ENCODE results near the gene ARMC12. TPM values are rescaled to one million over a fixed set of nuclear protein-coding genes. Genes with fewer than 3 reads are reported as not detected.
A peak's percentile ranks its signal among the peaks of the same experiment; 100 is the strongest.
"Not testable (repeated sequence)": the region's sequence is repeated elsewhere in the genome, so short reads cannot be mapped to it uniquely, and the experiment has no call there.

The ARMC12 gene
- total and polyA plus RNA-seq, 12 donors: 0.29 to 44.7 (median 1.2) TPM; not detected in 1

- DNase-seq: no peak
- WGBS, 4 donors: 3 to 6% (median 5%) methylated on average over 9 to 15 of the region's 15 CpGs
- H3K4me1 ChIP-seq (replicated peaks in 1 of 2): peaks cover 60 to 75% of the 10 kb centered on the region in 2 donors
- no peaks in the 10 kb centered on the region for H3K27me3 ChIP-seq
- TF ChIP-seq POLR2A (IDR thresholded peaks at IDR 0.05) (no peak), CTCF (IDR thresholded peaks at IDR 0.05) (no peak)
- H3K9me3 ChIP-seq (replicated peaks in 1 of 3): no peaks in the 10 kb centered on the region
- peak overlapping the region in 4 of 5 donors; percentile 98 to 100 (median 98) for H3K27ac ChIP-seq
- intact Hi-C loops (cut with DNase I): loop anchor here (5.0 to 10.0 kb wide), 2 partner anchors 96 to 134 kb away; no protein-coding TSS in a partner anchor
- no peaks in the 10 kb centered on the region for H3K36me3 ChIP-seq (replicated peaks in 1 of 2)
- peak overlapping the region in 2 of 4 donors; percentile 71 to 86 for H3K4me3 ChIP-seq
Observed at GRCh38 chr6:35730745-35731413, 6.0 kb upstream of the ARMC12 start.

GRCh38 chr6:35731414-35731735 is 5.5 kb upstream of the ARMC12 start:
- DNase-seq: peak; percentile 94 to 99 (median 97)
- 0 to 1% (median 0%) methylated on average over 12 to 23 of the region's 23 CpGs; no CpG with 5 or more reads in 1 of the 4 donors for WGBS, 4 donors
- H3K4me1 ChIP-seq (replicated peaks in 1 of 2): peaks cover 55 to 75% of the 10 kb centered on the region in 2 donors

GRCh38 chr6:35731736-35732532 is 4.9 kb upstream of the ARMC12 start:
- Histone ChIP-seq H3K36me3 (replicated peaks in 1 of 2) (no peaks in the 10 kb centered on the region), H3K4me1 (replicated peaks in 1 of 2) (peaks cover 49 to 72% of the 10 kb centered on the region in 2 donors), H3K9me3 (replicated peaks in 1 of 3) (no peaks in the 10 kb centered on the region), H3K27ac (peak overlapping the region; percentile 97 to 100 (median 98)), H3K27me3 (no peaks in the 10 kb centered on the region), H3K4me3 (peak overlapping the region; percentile 30 to 86 (median 53))
- TF ChIP-seq POLR2A (IDR thresholded peaks at IDR 0.05): peak in 1 of 2 donors; percentile 78
- TF ChIP-seq CTCF (IDR thresholded peaks at IDR 0.05): peak in 2 of 6 experiments; percentile 9 to 14
- WGBS, 4 donors: 0 to 1% (median 0%) methylated on average over 2 to 61 of the region's 61 CpGs
- DNase-seq: peak; percentile 96 to 98 (median 97)
- intact Hi-C loops (cut with DNase I): loop anchor here (5.0 to 10.0 kb wide), 2 partner anchors 97 to 135 kb away; no protein-coding TSS in a partner anchor

More at GRCh38 chr6:35731414-35731735, 5.5 kb upstream of the ARMC12 start:
- no peaks in the 10 kb centered on the region for H3K27me3 ChIP-seq
- no peaks in the 10 kb centered on the region for H3K9me3 ChIP-seq (replicated peaks in 1 of 3)
- TF ChIP-seq CTCF (IDR thresholded peaks at IDR 0.05) (peak in 1 of 6 experiments; percentile 6), POLR2A (IDR thresholded peaks at IDR 0.05) (peak; percentile 64 to 80)
- peak overlapping the region; percentile 30 to 86 (median 53) for H3K4me3 ChIP-seq
- intact Hi-C loops (cut with DNase I): loop anchor here (5.0 to 10.0 kb wide), 2 partner anchors 97 to 134 kb away; no protein-coding TSS in a partner anchor
- no peaks in the 10 kb centered on the region for H3K36me3 ChIP-seq (replicated peaks in 1 of 2)
- peak overlapping the region; percentile 97 to 100 (median 98) for H3K27ac ChIP-seq

- TF ChIP-seq CTCF (IDR thresholded peaks at IDR 0.05): no peak
- Histone ChIP-seq H3K4me3 (no peak overlapping the region), H3K36me3 (replicated peaks in 1 of 2) (no peaks in the 10 kb centered on the region), H3K27ac (peak overlapping the region in 3 of 5 donors; percentile 98 to 100 (median 99)), H3K9me3 (replicated peaks in 1 of 3) (no peaks in the 10 kb centered on the region), H3K27me3 (no peaks in the 10 kb centered on the region), H3K4me1 (replicated peaks in 1 of 2) (peaks cover 35 to 56% of the 10 kb centered on the region in 2 donors)
- WGBS, 4 donors: 80 to 90% (median 80%) methylated on average over 8 of the region's 8 CpGs
- DNase-seq: no peak
- intact Hi-C loops (cut with DNase I): loop anchor here (5.0 to 10.0 kb wide), 2 partner anchors 99 to 136 kb away; no protein-coding TSS in a partner anchor
Observed at GRCh38 chr6:35733633-35734032, 3.2 kb upstream of the ARMC12 start.

GRCh38 chr6:35734319-35734718 is 2.5 kb upstream of the ARMC12 start:
- 92 to 97% (median 96%) methylated on average over 12 of the region's 12 CpGs for WGBS, 4 donors
- not testable (repeated sequence) for H3K9me3 ChIP-seq (replicated peaks in 1 of 3); H3K27me3 ChIP-seq; H3K4me3 ChIP-seq; H3K36me3 ChIP-seq (replicated peaks in 1 of 2); DNase-seq
- intact Hi-C loops (cut with DNase I): loop anchor here (5.0 to 10.0 kb wide), 2 partner anchors 100 to 137 kb away; no protein-coding TSS in a partner anchor
- peak overlapping the region in 2 of 5 donors; percentile 99 to 100 for H3K27ac ChIP-seq
- peaks cover 28 to 50% of the 10 kb centered on the region in 2 donors for H3K4me1 ChIP-seq (replicated peaks in 1 of 2)
